MM.1S (cell line): ENCODE data around the gene ANKK1.

ENCODE experiments used
- EZH2 ChIP-seq: fragments of 300-600 bp; sonication (generic); optimal IDR thresholded peaks from 2 replicates; pipeline ENCODE3; 2017; ENCODE audit warnings: low read depth, mild to moderate bottlenecking, antibody characterized with exemption, low read length, mixed read lengths
- TF ChIP-seq, protein P1 (sequence below): fragments of 300-600 bp; sonication (generic); IDR thresholded peaks from 2 replicates; pipeline ENCODE4 v1.5.1; 2016; ENCODE audit warnings: antibody characterized with exemption, low read length, mixed read lengths

DNA sequence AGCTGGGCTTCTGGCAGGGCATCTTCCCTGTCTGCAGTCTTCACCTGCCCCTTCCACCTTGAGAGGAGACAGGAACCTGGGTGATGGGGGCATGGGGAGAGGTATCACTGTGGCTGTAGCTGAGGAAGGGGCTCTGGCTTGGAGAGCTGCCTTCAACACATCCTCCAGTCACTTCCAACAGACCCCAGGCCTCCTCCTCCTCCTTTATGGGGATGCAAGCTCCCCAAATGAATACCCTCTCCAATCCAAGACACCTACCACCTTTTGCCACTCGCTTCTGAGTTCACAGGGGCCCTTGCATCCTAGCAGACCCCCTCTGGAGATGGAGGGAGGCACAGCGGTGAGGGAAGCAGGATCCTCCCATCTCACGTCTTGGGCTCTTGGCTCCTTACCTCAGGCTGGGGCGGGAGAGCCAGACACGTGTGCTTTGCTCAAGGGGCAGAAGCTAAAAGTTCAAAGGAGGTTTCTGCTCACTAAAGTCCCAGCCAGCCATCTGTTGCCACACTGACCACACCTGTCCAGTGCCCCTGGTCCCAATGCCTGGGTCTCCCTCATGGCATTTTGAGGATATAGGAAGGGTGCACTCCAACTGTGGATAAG is 13.2 kb downstream of the ANKK1 start:
- TF ChIP-seq, protein P1, sequence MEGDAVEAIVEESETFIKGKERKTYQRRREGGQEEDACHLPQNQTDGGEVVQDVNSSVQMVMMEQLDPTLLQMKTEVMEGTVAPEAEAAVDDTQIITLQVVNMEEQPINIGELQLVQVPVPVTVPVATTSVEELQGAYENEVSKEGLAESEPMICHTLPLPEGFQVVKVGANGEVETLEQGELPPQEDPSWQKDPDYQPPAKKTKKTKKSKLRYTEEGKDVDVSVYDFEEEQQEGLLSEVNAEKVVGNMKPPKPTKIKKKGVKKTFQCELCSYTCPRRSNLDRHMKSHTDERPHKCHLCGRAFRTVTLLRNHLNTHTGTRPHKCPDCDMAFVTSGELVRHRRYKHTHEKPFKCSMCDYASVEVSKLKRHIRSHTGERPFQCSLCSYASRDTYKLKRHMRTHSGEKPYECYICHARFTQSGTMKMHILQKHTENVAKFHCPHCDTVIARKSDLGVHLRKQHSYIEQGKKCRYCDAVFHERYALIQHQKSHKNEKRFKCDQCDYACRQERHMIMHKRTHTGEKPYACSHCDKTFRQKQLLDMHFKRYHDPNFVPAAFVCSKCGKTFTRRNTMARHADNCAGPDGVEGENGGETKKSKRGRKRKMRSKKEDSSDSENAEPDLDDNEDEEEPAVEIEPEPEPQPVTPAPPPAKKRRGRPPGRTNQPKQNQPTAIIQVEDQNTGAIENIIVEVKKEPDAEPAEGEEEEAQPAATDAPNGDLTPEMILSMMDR = no peak
- no peak for TF ChIP-seq EZH2
